ENCODE results near the gene RAB31.

DNA sequence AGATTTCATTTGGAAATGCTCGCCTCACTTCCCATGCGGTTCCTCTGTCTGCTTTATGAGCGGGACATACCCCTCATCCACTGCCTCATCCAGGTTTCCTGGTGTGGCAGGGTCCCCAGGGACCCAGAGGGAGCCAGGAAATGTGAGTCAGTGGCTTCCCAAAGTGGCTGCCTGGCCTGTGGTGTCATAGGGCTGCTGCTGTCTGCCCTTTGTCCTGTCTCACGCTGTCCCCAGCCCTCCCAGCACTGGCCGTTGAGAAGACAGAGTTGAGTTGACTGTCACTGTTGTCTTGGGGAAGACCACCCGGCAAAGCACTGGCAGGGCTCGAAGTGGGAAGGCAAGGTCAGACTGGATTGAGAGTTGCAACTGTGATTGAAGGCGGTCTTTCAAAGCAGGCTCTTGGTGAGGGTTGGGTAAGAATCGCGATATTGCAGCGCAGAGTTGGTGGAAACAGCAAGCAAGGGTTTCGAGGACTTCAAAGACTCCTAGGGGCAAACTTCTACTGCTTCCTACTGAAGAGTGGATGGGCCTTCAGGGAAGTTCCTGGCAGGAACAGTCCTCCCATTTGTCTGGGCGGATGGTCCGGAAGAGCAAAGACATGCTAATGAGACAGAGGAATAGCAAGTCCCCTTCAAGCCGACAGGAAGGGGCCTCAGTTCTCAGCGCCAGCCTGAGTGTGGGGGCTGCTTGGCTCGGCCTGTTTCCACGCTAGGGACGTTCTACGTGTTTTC, 33.9 kb downstream of the RAB31 start:
- TF ChIP-seq, protein P1, sequence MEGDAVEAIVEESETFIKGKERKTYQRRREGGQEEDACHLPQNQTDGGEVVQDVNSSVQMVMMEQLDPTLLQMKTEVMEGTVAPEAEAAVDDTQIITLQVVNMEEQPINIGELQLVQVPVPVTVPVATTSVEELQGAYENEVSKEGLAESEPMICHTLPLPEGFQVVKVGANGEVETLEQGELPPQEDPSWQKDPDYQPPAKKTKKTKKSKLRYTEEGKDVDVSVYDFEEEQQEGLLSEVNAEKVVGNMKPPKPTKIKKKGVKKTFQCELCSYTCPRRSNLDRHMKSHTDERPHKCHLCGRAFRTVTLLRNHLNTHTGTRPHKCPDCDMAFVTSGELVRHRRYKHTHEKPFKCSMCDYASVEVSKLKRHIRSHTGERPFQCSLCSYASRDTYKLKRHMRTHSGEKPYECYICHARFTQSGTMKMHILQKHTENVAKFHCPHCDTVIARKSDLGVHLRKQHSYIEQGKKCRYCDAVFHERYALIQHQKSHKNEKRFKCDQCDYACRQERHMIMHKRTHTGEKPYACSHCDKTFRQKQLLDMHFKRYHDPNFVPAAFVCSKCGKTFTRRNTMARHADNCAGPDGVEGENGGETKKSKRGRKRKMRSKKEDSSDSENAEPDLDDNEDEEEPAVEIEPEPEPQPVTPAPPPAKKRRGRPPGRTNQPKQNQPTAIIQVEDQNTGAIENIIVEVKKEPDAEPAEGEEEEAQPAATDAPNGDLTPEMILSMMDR (IDR thresholded peaks at IDR 0.05) = no peak
- TF ChIP-seq POLR2A (IDR thresholded peaks at IDR 0.05) (no peak), EP300 (IDR thresholded peaks at IDR 0.05) (no peak)

Measured in tibial nerve (tissue), 4 donors.